ENCODE measurements around the gene UBE2Q1. TPM values are rescaled to one million over a fixed set of nuclear protein-coding genes. Genes with fewer than 3 reads are reported as not detected.

Gene UBE2Q1
- total RNA-seq (2014; rRNA removed; shearing (Covaris generic)): 27.3 and 33.0 TPM in 2 replicates
- 15.5 and 18.4 TPM in 2 replicates for polyA plus RNA-seq (2016; fragmentation: Nextera tagmentation; extraction: Ambion mirVana)
- long read RNA-seq, partial matches to known transcripts: 2 of 6 reads
- long read RNA-seq, other reads (novel, unspliced or antisense): 0 of 6 reads

- H3K27ac Mint-ChIP-seq: peak within 1 kb of the TSS; percentile 95
- DNase-seq (ENCODE audit: low spot score): peak; percentile 26
- Histone ChIP-seq H3K27me3 (ENCODE audit: insufficient read depth) (no peaks in the 10 kb centered on the region), H3K4me3 (peak within 1 kb of the TSS; percentile 97), H3K4me2 (peak within 1 kb of the TSS; percentile 99), H3K27ac (ENCODE audit: low read depth) (peak within 1 kb of the TSS; percentile 63; the same call in 1 of the 2 replicates), H3K9me2 (ENCODE audit: insufficient read depth) (no peaks in the 10 kb centered on the region), H2AFZ (peak within 1 kb of the TSS; percentile 44), H4K20me1 (replicated peaks; ENCODE audit: insufficient read depth) (peaks cover 31% of the 10 kb centered on the region), H3F3A (replicated peaks; ENCODE audit: low read depth) (peaks cover 6% of the 10 kb centered on the region), H3K4me1 (ENCODE audit: insufficient read depth) (peaks cover 16% of the 10 kb centered on the region), H3K36me3 (ENCODE audit: insufficient read depth) (peaks cover 28% of the 10 kb centered on the region), H3K79me2 (replicated peaks; ENCODE audit: insufficient read depth) (peaks cover 23% of the 10 kb centered on the region)
- H3K36me3 Mint-ChIP-seq (ENCODE audit: low read depth): peaks cover 37% of the 10 kb centered on the region
- ATAC-seq: no peak; the same call in 2 of the 3 replicates
- TF ChIP-seq EZH2 (IDR thresholded peaks at IDR 0.05; ENCODE audit: low read depth, unreplicated experiment) (no peak), ETS1 (IDR thresholded peaks at IDR 0.05) (no peak), CREB1 (CRISPR knock-in tag; IDR thresholded peaks at IDR 0.05; ENCODE audit: low read depth) (no peak), EZH2phosphoT487 (IDR thresholded peaks at IDR 0.05; ENCODE audit: unreplicated experiment) (no peak), ZNF462 (CRISPR knock-in tag; IDR thresholded peaks at IDR 0.05) (no peak)
- H3K9me3 Mint-ChIP-seq: no peaks in the 10 kb centered on the region
- H3K4me1 Mint-ChIP-seq: peaks cover 26% of the 10 kb centered on the region; the same call in 2 of the 3 replicates
- H3K4me3 Mint-ChIP-seq: peak within 1 kb of the TSS; percentile 88
- H3K27me3 Mint-ChIP-seq (ENCODE audit: insufficient read depth, low read depth, poor library complexity): peaks cover 12% of the 10 kb centered on the region
Measured at GRCh38 chr1:154557939-154558719, at the start of gene UBE2Q1. TSS of gene UBE2Q1 (minus strand) at chr1:154558662. CDS start at chr1:154558553, 109 bp downstream.

Data from GM23338 (cell line).